Adipocyte (in vitro differentiated cells): ENCODE measurements around the gene BPIFB3.

Experiments used
- DNase-seq: peaks from one replicate; pipeline ENCODE4 v3.0.0-alpha.2; 2015; ENCODE audit warnings: low read depth
- H3K27me3 ChIP-seq: replicated peaks from 2 replicates; pipeline ENCODE4 v1.7.0; 2013; ENCODE audit warnings: mild to moderate bottlenecking, low read length, moderate library complexity; ENCODE audit not compliant: control insufficient read depth, insufficient read depth
- H3K36me3 ChIP-seq: 2 replicates; pipeline ENCODE4 v1.7.0; 2013; ENCODE audit warnings: low read length, mild to moderate bottlenecking, moderate library complexity; ENCODE audit not compliant: control insufficient read depth, insufficient read depth, severe bottlenecking
- H3K4me1 ChIP-seq: 2 replicates; pipeline ENCODE4 v1.7.0; 2013; ENCODE audit warnings: mild to moderate bottlenecking, low read length, moderate library complexity; ENCODE audit not compliant: control insufficient read depth, insufficient read depth
- H3K4me3 ChIP-seq: 2 replicates; pipeline ENCODE4 v1.7.0; 2013; ENCODE audit warnings: mild to moderate bottlenecking, low read length, moderate library complexity
- H3K9ac ChIP-seq: 2 replicates; pipeline ENCODE4 v1.7.0; 2013; ENCODE audit warnings: mild to moderate bottlenecking, low read length, moderate library complexity
- H3K9me3 ChIP-seq: 2 replicates; pipeline ENCODE4 v1.7.0; 2013; ENCODE audit warnings: mild to moderate bottlenecking, low read length, moderate library complexity; ENCODE audit not compliant: control insufficient read depth

Gene BPIFB3

DNA sequence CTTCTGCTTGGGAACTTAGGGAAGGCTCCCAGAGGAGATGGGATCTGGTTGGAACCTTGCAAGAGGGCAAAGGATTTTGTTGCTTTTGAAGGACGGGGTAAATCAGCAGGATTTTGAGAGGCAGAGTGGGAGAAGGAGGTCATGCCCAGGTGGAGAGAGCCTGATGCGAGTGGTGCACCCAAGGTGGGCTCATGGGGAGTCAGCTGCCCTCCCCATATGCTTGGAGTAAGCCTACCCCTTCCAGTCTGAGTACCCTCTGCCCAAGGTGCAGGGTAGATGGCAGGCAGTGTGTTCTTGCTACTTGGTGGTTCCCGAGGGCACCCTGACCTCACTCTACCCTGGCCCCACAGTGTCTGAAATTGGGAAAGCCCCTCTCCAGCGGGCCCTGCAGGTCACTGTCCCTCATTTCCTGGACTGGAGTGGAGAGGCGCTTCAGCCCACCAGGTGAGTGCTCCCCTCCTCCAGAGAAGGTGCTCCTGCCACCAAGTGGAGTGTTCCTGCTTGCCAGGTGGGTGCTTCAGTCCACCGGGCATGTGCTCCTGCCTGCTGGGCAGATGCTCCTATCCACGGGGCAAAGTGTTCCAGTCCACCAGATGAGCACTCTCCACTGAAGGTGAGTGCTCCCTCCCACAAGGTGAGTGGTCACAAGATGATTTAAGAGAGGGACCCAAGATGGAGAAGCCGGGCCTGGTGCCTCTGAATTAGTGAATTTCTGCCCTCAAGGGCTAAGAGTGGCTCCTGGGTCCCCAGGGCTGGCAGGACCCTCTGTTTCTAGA is 42.8 kb upstream of the BPIFB3 start:
- H3K36me3 ChIP-seq = no peaks in the 10 kb centered on the region
- no peak overlapping the region for H3K4me3 ChIP-seq
- peaks cover 7% of the 10 kb centered on the region for H3K4me1 ChIP-seq
- no peak for DNase-seq
- peaks cover 75% of the 10 kb centered on the region for H3K27me3 ChIP-seq
- no peak overlapping the region for H3K9ac ChIP-seq
- no peaks in the 10 kb centered on the region for H3K9me3 ChIP-seq

DNA sequence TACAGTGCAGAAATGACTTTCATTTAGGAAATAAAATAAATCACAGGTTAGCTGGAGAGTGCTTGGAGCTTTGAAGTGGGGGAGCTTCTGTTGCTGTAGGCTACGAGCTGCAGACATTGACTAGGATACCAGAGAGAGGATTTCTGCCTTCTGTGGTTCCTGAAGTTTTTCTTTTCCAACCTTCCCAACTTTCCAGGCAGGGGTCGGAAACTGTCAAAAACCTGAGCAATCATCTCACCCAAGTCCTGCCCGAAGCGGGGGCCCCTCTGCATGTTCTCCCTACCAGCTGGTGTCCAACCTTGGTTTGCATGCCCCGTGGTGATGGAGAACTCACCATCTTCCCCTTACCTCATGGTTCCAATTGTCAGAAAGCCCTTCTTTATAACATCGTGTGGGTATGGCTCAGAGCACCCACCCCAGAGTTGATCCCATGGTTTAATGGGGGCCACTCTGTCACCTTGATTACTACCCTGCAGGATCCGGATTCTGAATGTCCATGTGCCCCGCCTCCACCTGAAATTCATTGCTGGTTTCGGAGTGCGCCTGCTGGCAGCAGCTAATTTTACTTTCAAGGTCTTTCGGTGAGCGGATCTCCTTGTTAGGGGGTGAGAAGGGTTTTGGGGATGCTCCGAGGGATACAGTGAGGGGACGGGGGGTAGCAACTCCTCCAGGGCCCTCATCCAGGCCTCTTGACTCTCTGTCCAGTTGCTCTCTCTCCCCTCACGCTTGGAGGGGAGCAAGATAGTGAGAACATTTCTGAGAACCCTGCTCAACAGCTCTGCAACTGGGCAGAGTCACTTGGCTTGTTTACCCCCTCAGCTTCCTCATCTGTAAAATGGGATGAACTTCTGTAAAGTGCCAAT is 41.1 kb upstream of the BPIFB3 start:
- H3K9ac ChIP-seq = no peak overlapping the region
- H3K36me3 ChIP-seq = no peaks in the 10 kb centered on the region
- no peak for DNase-seq
- H3K9me3 ChIP-seq = no peaks in the 10 kb centered on the region
- H3K27me3 ChIP-seq = peaks cover 92% of the 10 kb centered on the region
- no peak overlapping the region for H3K4me3 ChIP-seq
- H3K4me1 ChIP-seq = peaks cover 7% of the 10 kb centered on the region

- Histone ChIP-seq H3K9ac (no peak overlapping the region), H3K27me3 (peaks cover 89% of the 10 kb centered on the region), H3K9me3 (no peaks in the 10 kb centered on the region), H3K4me3 (no peak overlapping the region), H3K4me1 (peaks cover 7% of the 10 kb centered on the region), H3K36me3 (no peaks in the 10 kb centered on the region)
- DNase-seq = no peak
Observed at GRCh38 chr20:33013701-33014326, 39.9 kb upstream of the BPIFB3 start.

DNA sequence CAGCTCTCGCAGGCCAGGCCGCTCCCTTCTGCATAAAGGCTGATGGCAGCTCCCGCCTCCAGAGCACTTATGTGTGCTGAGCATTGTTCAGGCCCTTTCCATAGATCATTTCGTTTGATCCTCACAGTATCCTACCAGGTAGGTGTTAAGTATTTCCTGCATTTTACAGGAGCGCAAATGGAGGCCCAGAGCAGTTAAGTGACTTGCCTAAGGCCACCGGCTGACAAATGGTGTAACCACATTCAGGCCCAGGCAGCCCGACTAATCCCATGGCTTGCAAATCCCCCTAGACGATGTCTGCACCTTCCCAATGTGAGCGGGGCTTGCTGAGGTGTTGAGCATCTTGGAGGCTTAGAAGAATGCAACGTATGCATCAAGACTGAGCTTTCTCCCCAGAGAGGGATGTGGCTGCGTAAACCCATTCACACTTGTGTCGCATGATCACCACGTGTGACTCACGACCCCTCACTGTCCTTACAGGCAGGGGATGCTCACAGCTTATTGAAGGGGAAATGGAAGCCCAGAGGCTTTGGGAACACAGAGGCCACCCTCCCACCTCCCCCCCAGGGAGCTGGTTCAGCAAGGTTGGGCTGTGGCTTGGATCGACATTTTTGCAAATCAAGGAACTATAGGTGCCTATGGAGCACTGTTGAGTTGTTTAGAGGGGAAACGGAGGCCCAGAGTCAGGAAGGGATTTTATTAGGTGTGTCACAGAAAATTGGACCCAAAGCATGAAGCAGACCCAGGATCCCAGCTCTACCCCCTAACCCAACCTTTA is 39.2 kb upstream of the BPIFB3 start:
- Histone ChIP-seq H3K36me3 (no peaks in the 10 kb centered on the region), H3K9me3 (no peaks in the 10 kb centered on the region), H3K4me3 (no peak overlapping the region), H3K27me3 (peaks cover 89% of the 10 kb centered on the region), H3K4me1 (peaks cover 7% of the 10 kb centered on the region), H3K9ac (no peak overlapping the region)
- DNase-seq = no peak

- no peaks in the 10 kb centered on the region for H3K36me3 ChIP-seq
- no peaks in the 10 kb centered on the region for H3K9me3 ChIP-seq
- peaks cover 87% of the 10 kb centered on the region for H3K27me3 ChIP-seq
- no peak overlapping the region for H3K9ac ChIP-seq
- H3K4me3 ChIP-seq = no peak overlapping the region
- DNase-seq = no peak
- H3K4me1 ChIP-seq = peaks cover 7% of the 10 kb centered on the region
Observed at GRCh38 chr20:33015114-33015484, 38.6 kb upstream of the BPIFB3 start.

DNA sequence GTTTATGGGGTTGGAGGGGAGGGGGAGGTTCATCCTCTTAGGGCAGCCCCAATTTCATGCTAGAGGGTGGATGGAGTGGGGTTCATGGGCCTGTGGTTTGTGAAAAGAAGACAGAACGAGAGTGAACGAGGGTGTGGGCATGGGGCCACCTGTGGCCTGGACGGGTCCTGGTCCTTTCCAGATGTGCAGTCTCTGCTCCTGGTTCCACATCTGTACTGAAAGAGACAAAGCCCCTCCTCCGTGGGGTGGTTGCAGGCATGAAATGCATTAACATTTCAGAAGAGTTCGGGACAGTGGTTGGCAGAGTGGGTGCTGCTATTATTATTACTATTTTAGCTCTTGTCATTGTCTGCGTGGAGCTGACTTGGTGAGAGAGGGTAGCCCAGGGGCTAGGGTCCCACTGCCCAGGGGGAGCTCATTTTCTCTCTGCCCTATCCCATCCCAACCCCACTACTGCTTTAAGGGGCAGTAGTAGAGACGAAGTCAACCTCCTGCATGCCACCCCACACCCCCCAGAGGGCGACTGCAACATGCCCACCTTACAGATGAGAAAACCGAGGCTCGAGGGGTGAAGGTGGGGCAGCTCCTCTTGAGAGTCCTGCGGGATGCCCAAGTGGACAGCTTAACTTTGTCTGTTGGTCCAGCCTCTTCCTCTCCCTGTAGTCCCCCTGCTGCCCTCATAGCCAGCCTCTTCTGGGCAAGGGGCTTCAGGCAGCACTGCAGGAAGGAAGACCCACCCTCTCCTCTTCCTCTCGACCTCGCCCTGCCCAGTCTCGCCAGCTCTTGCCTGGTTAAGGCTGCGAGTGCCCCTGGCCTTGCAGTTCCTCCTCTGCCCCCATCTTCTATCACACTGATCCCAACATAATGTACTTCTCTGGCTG is 37.8 kb upstream of the BPIFB3 start:
- peaks cover 81% of the 10 kb centered on the region for H3K27me3 ChIP-seq
- H3K36me3 ChIP-seq = no peaks in the 10 kb centered on the region
- DNase-seq = no peak
- H3K9ac ChIP-seq = no peak overlapping the region
- no peak overlapping the region for H3K4me3 ChIP-seq
- peaks cover 7% of the 10 kb centered on the region for H3K4me1 ChIP-seq
- H3K9me3 ChIP-seq = no peaks in the 10 kb centered on the region

DNA sequence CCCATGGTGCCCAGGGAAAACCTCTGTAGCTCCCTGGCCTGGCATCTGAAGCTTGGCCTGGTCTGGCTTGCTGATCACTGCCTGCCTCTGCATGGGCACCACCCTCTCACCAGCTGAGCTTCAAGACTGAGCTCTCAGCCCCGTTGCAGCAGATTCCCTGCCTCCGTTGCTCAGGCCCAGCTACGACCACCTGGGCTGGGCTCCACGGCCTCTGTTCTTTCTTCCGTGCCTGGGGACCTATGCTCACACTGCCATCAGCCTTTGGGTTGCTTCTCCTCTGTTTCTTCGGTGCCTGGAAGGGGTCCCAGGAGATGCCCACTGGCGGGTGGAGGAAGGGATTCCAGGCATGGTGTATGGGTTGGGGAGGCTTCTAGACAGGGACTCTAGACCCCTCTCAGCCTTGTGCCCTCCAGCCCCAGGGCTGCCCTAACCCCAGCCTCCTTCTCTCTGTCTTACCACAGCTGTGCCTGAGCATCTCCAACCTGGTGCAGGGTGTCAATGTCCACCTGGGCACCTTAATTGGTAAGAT is 37.1 kb upstream of the BPIFB3 start:
- Histone ChIP-seq H3K9ac (no peak overlapping the region), H3K4me3 (no peak overlapping the region), H3K36me3 (no peaks in the 10 kb centered on the region), H3K4me1 (peaks cover 7% of the 10 kb centered on the region), H3K27me3 (peaks cover 82% of the 10 kb centered on the region), H3K9me3 (no peaks in the 10 kb centered on the region)
- DNase-seq = no peak

- Histone ChIP-seq H3K9ac (no peak overlapping the region), H3K4me1 (peaks cover 7% of the 10 kb centered on the region), H3K4me3 (no peak overlapping the region), H3K36me3 (no peaks in the 10 kb centered on the region), H3K9me3 (no peaks in the 10 kb centered on the region), H3K27me3 (peaks cover 81% of the 10 kb centered on the region)
- no peak for DNase-seq
Observed at GRCh38 chr20:33017542-33017941, 36.2 kb upstream of the BPIFB3 start.

- H3K9me3 ChIP-seq = no peaks in the 10 kb centered on the region
- peaks cover 7% of the 10 kb centered on the region for H3K4me1 ChIP-seq
- H3K9ac ChIP-seq = no peak overlapping the region
- H3K36me3 ChIP-seq = no peaks in the 10 kb centered on the region
- H3K27me3 ChIP-seq = peaks cover 80% of the 10 kb centered on the region
- no peak overlapping the region for H3K4me3 ChIP-seq
- DNase-seq = no peak
Observed at GRCh38 chr20:33018169-33018931, 35.4 kb upstream of the BPIFB3 start.
